ENCODE data around the gene TMEM212. TPM values are rescaled to one million over a fixed set of nuclear protein-coding genes. Genes with fewer than 3 reads are reported as not detected.

The TMEM212 gene
- total and polyA plus RNA-seq, 9 of the 15 experiments (the other 6 are each of a cell fraction or from before 2014, with no cell fraction given) = not detected

DNA sequence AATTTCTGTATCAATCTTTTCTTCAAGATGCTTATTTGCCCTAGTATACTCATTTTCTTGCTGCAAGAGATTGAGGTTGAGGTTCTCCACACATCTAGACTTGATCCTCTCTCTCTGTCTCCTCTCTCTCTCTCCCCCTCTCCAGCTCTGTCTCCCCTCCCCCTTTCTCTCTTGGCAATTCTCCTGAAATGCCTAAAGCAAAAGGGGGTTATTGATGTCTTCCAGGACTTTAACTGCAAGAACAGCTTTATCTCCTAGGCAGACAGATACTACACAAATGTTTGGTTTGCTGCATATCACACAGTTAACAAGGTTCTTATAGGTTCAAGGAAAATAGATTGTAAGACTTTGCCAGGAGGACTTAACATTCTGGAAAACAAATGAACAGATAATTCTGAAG is 52.1 kb downstream of the TMEM212 start (continued):
- TF ChIP-seq CBFA2T3 (IDR thresholded peaks at IDR 0.05) (peak; percentile 26), ZNF140 (CRISPR knock-in tag; IDR thresholded peaks at IDR 0.05) (no peak), NCOA4 (IDR thresholded peaks at IDR 0.05; ENCODE audit: partially characterized antibody) (no peak), ZC3H11A (IDR thresholded peaks at IDR 0.05; ENCODE audit: low read depth, low read length) (no peak)
- TF ChIP-seq, protein P1, sequence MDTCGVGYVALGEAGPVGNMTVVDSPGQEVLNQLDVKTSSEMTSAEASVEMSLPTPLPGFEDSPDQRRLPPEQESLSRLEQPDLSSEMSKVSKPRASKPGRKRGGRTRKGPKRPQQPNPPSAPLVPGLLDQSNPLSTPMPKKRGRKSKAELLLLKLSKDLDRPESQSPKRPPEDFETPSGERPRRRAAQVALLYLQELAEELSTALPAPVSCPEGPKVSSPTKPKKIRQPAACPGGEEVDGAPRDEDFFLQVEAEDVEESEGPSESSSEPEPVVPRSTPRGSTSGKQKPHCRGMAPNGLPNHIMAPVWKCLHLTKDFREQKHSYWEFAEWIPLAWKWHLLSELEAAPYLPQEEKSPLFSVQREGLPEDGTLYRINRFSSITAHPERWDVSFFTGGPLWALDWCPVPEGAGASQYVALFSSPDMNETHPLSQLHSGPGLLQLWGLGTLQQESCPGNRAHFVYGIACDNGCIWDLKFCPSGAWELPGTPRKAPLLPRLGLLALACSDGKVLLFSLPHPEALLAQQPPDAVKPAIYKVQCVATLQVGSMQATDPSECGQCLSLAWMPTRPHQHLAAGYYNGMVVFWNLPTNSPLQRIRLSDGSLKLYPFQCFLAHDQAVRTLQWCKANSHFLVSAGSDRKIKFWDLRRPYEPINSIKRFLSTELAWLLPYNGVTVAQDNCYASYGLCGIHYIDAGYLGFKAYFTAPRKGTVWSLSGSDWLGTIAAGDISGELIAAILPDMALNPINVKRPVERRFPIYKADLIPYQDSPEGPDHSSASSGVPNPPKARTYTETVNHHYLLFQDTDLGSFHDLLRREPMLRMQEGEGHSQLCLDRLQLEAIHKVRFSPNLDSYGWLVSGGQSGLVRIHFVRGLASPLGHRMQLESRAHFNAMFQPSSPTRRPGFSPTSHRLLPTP (IDR thresholded peaks at IDR 0.05; ENCODE audit: borderline replicate concordance, extremely low read depth, insufficient read length) = no peak
- TF ChIP-seq, protein P2, sequence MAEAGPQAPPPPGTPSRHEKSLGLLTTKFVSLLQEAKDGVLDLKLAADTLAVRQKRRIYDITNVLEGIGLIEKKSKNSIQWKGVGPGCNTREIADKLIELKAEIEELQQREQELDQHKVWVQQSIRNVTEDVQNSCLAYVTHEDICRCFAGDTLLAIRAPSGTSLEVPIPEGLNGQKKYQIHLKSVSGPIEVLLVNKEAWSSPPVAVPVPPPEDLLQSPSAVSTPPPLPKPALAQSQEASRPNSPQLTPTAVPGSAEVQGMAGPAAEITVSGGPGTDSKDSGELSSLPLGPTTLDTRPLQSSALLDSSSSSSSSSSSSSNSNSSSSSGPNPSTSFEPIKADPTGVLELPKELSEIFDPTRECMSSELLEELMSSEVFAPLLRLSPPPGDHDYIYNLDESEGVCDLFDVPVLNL (CRISPR knock-in tag; IDR thresholded peaks at IDR 0.05; ENCODE audit: low read depth) = no peak
- TF ChIP-seq, protein P3, sequence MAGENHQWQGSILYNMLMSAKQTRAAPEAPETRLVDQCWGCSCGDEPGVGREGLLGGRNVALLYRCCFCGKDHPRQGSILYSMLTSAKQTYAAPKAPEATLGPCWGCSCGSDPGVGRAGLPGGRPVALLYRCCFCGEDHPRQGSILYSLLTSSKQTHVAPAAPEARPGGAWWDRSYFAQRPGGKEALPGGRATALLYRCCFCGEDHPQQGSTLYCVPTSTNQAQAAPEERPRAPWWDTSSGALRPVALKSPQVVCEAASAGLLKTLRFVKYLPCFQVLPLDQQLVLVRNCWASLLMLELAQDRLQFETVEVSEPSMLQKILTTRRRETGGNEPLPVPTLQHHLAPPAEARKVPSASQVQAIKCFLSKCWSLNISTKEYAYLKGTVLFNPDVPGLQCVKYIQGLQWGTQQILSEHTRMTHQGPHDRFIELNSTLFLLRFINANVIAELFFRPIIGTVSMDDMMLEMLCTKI (IDR thresholded peaks at IDR 0.05; ENCODE audit: partially characterized antibody) = no peak
